GM06990 (cell line): ENCODE measurements around the gene LPIN1.

Experiments
- DNase-seq: peaks from one replicate; pipeline ENCODE4 v3.0.0-alpha.2; 2011; ENCODE audit not compliant: insufficient read length; ENCODE audit errors: extremely low read depth
- H3K27me3 ChIP-seq: replicated peaks from 2 replicates; pipeline ENCODE4 v1.6.0; 2011; ENCODE audit warnings: low read length; ENCODE audit not compliant: control insufficient read depth, insufficient read depth
- H3K36me3 ChIP-seq: 2 replicates; pipeline ENCODE4 v1.5.1; 2011; ENCODE audit warnings: low read length; ENCODE audit not compliant: control insufficient read depth, insufficient read depth
- H3K4me3 ChIP-seq: replicated peaks from 2 replicates; pipeline ENCODE4 v1.5.1; 2011; ENCODE audit warnings: low read depth, mild to moderate bottlenecking, control low read depth, low read length
- CTCF ChIP-seq: IDR thresholded peaks from 2 replicates; pipeline ENCODE4 v1.5.1; 2011; ENCODE audit warnings: low read length, control low read depth, mild to moderate bottlenecking, inconsistent platforms; ENCODE audit not compliant: insufficient read depth, poor library complexity, severe bottlenecking

The LPIN1 gene

GRCh38 chr2:11705063-11705462 is 41.4 kb upstream of the LPIN1 start:
- Histone ChIP-seq H3K4me3 (no peak overlapping the region), H3K36me3 (no peaks in the 10 kb centered on the region), H3K27me3 (peaks cover 1% of the 10 kb centered on the region; the same call in 1 of the 2 replicates)
- TF ChIP-seq CTCF, result no peak
- DNase-seq, result no peak

GRCh38 chr2:11705711-11706110 is 40.7 kb upstream of the LPIN1 start:
- Histone ChIP-seq H3K27me3 (peaks cover 1% of the 10 kb centered on the region; the same call in 1 of the 2 replicates), H3K36me3 (no peaks in the 10 kb centered on the region), H3K4me3 (no peak overlapping the region)
- DNase-seq, result no peak
- no peak for TF ChIP-seq CTCF

- Histone ChIP-seq H3K36me3 (no peaks in the 10 kb centered on the region), H3K27me3 (no peaks in the 10 kb centered on the region; the same call in 1 of the 2 replicates), H3K4me3 (no peak overlapping the region)
- no peak for DNase-seq
- TF ChIP-seq CTCF, result no peak
These were observed 38.3 kb upstream of the LPIN1 start for GRCh38 chr2:11708106-11708505.

GRCh38 chr2:11709293-11709692 is 37.1 kb upstream of the LPIN1 start:
- DNase-seq, result no peak
- Histone ChIP-seq H3K27me3 (peaks cover 2% of the 10 kb centered on the region), H3K4me3 (no peak overlapping the region), H3K36me3 (no peaks in the 10 kb centered on the region)
- no peak for TF ChIP-seq CTCF

GRCh38 chr2:11710210-11710609 is 36.2 kb upstream of the LPIN1 start:
- TF ChIP-seq CTCF, result no peak
- Histone ChIP-seq H3K4me3 (no peak overlapping the region), H3K27me3 (peaks cover 2% of the 10 kb centered on the region), H3K36me3 (no peaks in the 10 kb centered on the region)
- no peak for DNase-seq
